Measurements from ENCODE around the gene BIVM. TPM values are rescaled to one million over a fixed set of nuclear protein-coding genes. Genes with fewer than 3 reads are reported as not detected.
A peak's percentile ranks its signal among the peaks of the same experiment; 100 is the strongest.

The BIVM gene
- total RNA-seq, 1 donor from 2014 or later = 33.8 TPM

- Mint-ChIP-seq H3K27ac (no peak overlapping the region), H3K27me3 (ENCODE audit: low read depth) (no peaks in the 10 kb centered on the region), H3K4me3 (ENCODE audit: low read depth) (no peak overlapping the region), H3K9me3 (no peaks in the 10 kb centered on the region), H3K36me3 (ENCODE audit: low read depth) (peaks cover 57% of the 10 kb centered on the region), H3K4me1 (ENCODE audit: low read depth) (peaks cover 27% of the 10 kb centered on the region)
- DNase-seq (ENCODE audit: low spot score) = no peak
- intact Hi-C loops (cut with micrococcal nuclease) = no loop called here
These were observed 76.3 kb downstream of the BIVM start for GRCh38 chr13:102875256-102875655.

- intact Hi-C loops (cut with micrococcal nuclease) = no loop called here
- Mint-ChIP-seq H3K27me3 (ENCODE audit: low read depth) (no peaks in the 10 kb centered on the region), H3K4me3 (ENCODE audit: low read depth) (no peak overlapping the region)
These were observed 78.4 kb downstream of the BIVM start for GRCh38 chr13:102877303-102877702.

GRCh38 chr13:102878481-102878880, 79.6 kb downstream of the BIVM start:
- H3K9me3 Mint-ChIP-seq = no peaks in the 10 kb centered on the region
- no peak overlapping the region for H3K4me3 Mint-ChIP-seq (ENCODE audit: low read depth)
- H3K27ac Mint-ChIP-seq = peak overlapping the region; percentile 8
- H3K4me1 Mint-ChIP-seq (ENCODE audit: low read depth) = peaks cover 7% of the 10 kb centered on the region
- H3K27me3 Mint-ChIP-seq (ENCODE audit: low read depth) = no peaks in the 10 kb centered on the region
- peaks cover 38% of the 10 kb centered on the region for H3K36me3 Mint-ChIP-seq (ENCODE audit: low read depth)
- no peak for DNase-seq (ENCODE audit: low spot score)
- intact Hi-C loops (cut with micrococcal nuclease) = no loop called here

More at GRCh38 chr13:102877303-102877702, 78.4 kb downstream of the BIVM start:
- H3K4me1 Mint-ChIP-seq (ENCODE audit: low read depth) = peaks cover 16% of the 10 kb centered on the region
- DNase-seq (ENCODE audit: low spot score) = no peak
- H3K27ac Mint-ChIP-seq = no peak overlapping the region
- H3K36me3 Mint-ChIP-seq (ENCODE audit: low read depth) = peaks cover 48% of the 10 kb centered on the region
- no peaks in the 10 kb centered on the region for H3K9me3 Mint-ChIP-seq

- DNase-seq (ENCODE audit: low spot score) = no peak
- Mint-ChIP-seq H3K27me3 (ENCODE audit: low read depth) (no peaks in the 10 kb centered on the region), H3K4me3 (ENCODE audit: low read depth) (no peak overlapping the region), H3K4me1 (ENCODE audit: low read depth) (peaks cover 2% of the 10 kb centered on the region), H3K9me3 (no peaks in the 10 kb centered on the region), H3K36me3 (ENCODE audit: low read depth) (peaks cover 34% of the 10 kb centered on the region), H3K27ac (no peak overlapping the region)
- intact Hi-C loops (cut with micrococcal nuclease) = no loop called here
These were observed 81.0 kb downstream of the BIVM start for GRCh38 chr13:102879793-102880499.

GRCh38 chr13:102881819-102882686, 83.1 kb downstream of the BIVM start:
- no peak overlapping the region for H3K27ac Mint-ChIP-seq
- H3K9me3 Mint-ChIP-seq = no peaks in the 10 kb centered on the region
- H3K4me3 Mint-ChIP-seq (ENCODE audit: low read depth) = no peak overlapping the region
- DNase-seq (ENCODE audit: low spot score) = no peak
- H3K4me1 Mint-ChIP-seq (ENCODE audit: low read depth) = no peaks in the 10 kb centered on the region
- H3K27me3 Mint-ChIP-seq (ENCODE audit: low read depth) = no peaks in the 10 kb centered on the region
- peaks cover 13% of the 10 kb centered on the region for H3K36me3 Mint-ChIP-seq (ENCODE audit: low read depth)
- intact Hi-C loops (cut with micrococcal nuclease) = no loop called here

Other genes starting within 250 kb of the BIVM start
- 75.5 and 76.5 TPM in 2 replicates for gene TPP2, start 202.1 kb upstream of the BIVM start, total RNA-seq
- gene METTL21C, start 104.1 kb upstream of the BIVM start, total RNA-seq = not detected in 2 replicates
- gene TEX30, start 25.3 kb upstream of the BIVM start, total RNA-seq = 54.8 and 58.9 TPM in 2 replicates
- gene POGLUT2, start 143 bp upstream of the BIVM start, total RNA-seq = 13.6 and 13.7 TPM in 2 replicates
- gene ERCC5, start 46.9 kb downstream of the BIVM start, total RNA-seq = 46.8 and 57.1 TPM in 2 replicates

Measured in activated T-helper 2 cell treated with anti-CD3 and anti-CD28 coated beads, Interferon-gamma antibody, Interleukin-2, Interleukin-4, amounts not matched to agents 10 μg/mL and 5 μg/mL and 100 μg/mL, durations not matched to agents 14 hours and 24 hours and 36 hours (primary cell).